ENCODE results near the gene SLC9B2.

The SLC9B2 gene

GRCh38 chr4:103075894-103076746 is 441 bp downstream of the SLC9B2 start:
- DNase-seq (ENCODE audit: low read depth) = peak; percentile 22

- DNase-seq (ENCODE audit: low read depth) = no peak
Measured at GRCh38 chr4:103075435-103075893, 1.1 kb downstream of the SLC9B2 start.

- DNase-seq (ENCODE audit: low read depth) = no peak
Measured at GRCh38 chr4:103074744-103075434, 1.7 kb downstream of the SLC9B2 start.

- no peak for DNase-seq (ENCODE audit: low read depth)
Measured at GRCh38 chr4:103073792-103074438, 2.6 kb downstream of the SLC9B2 start.

GRCh38 chr4:103067841-103068547 is 8.6 kb downstream of the SLC9B2 start:
- DNase-seq (ENCODE audit: low read depth) = no peak

GRCh38 chr4:103060453-103061148 is 16.0 kb downstream of the SLC9B2 start:
- no peak for DNase-seq (ENCODE audit: low read depth)

- DNase-seq (ENCODE audit: low read depth) = no peak
Measured at GRCh38 chr4:103054030-103054429, 22.5 kb downstream of the SLC9B2 start.

GRCh38 chr4:103052779-103053178 is 23.8 kb downstream of the SLC9B2 start:
- DNase-seq (ENCODE audit: low read depth) = no peak

GRCh38 chr4:103052145-103052544 is 24.4 kb downstream of the SLC9B2 start:
- DNase-seq (ENCODE audit: low read depth) = no peak

- DNase-seq (ENCODE audit: low read depth) = no peak
Measured at GRCh38 chr4:103050736-103051436, 25.7 kb downstream of the SLC9B2 start.

- no peak for DNase-seq (ENCODE audit: low read depth)
Measured at GRCh38 chr4:103046416-103047290, 29.9 kb downstream of the SLC9B2 start.

- no peak for DNase-seq (ENCODE audit: low read depth)
Measured at GRCh38 chr4:103044183-103044582, 32.4 kb downstream of the SLC9B2 start.

GRCh38 chr4:103036169-103036568 is 40.4 kb downstream of the SLC9B2 start:
- DNase-seq (ENCODE audit: low read depth) = no peak

GRCh38 chr4:103032574-103032973 is 44.0 kb downstream of the SLC9B2 start:
- DNase-seq (ENCODE audit: low read depth) = no peak

- no peak for DNase-seq (ENCODE audit: low read depth)
Measured at GRCh38 chr4:103030791-103031190, 45.8 kb downstream of the SLC9B2 start.

- no peak for DNase-seq (ENCODE audit: low read depth)
Measured at GRCh38 chr4:103029300-103029699, 47.3 kb downstream of the SLC9B2 start.

- no peak for DNase-seq (ENCODE audit: low read depth)
Measured at GRCh38 chr4:103026868-103027267, 49.7 kb downstream of the SLC9B2 start.

GRCh38 chr4:103024996-103025395 is 51.6 kb downstream of the SLC9B2 start:
- DNase-seq (ENCODE audit: low read depth) = no peak

- DNase-seq (ENCODE audit: low read depth) = no peak
Measured at GRCh38 chr4:103021120-103021519, 55.4 kb downstream of the SLC9B2 start.
